Activated T-cell treated with anti-CD3 and anti-CD28 coated beads, Interleukin-2, amount 50 U/mL, for 48 hours (primary cell): Measurements from ENCODE around the gene PRKCA.
"Not testable (repeated sequence)": the region's sequence is repeated elsewhere in the genome, so short reads cannot be mapped to it uniquely, and the experiment has no call there.

ENCODE experiments used
- DNase-seq, 2 experiments: peaks; one replicate each; pipeline ENCODE4 v3.0.0-alpha.2; 2020

PRKCA gene

GRCh38 chr17:66290101-66290722, 12.2 kb upstream of the PRKCA start:
- DNase-seq = no peak

DNA sequence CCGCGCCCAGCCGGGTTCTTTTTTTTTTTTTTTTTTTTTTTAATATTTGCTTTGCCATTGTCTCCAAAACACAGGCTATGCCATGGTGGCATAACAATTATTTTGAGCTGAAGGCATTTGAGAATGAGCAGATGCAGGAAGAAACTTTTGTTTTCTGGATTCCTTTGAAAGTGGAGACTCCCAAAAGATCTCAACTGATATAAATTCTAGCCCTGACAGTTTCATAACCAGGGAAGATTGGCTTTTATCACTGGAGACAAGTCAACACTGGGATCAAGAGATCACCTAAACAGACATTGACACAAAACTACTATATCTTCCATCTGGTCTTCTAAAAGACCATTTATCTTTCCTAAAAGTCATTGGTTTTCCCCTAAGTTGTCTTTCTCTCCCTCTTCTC, 10.1 kb upstream of the PRKCA start:
- no peak for DNase-seq

DNA sequence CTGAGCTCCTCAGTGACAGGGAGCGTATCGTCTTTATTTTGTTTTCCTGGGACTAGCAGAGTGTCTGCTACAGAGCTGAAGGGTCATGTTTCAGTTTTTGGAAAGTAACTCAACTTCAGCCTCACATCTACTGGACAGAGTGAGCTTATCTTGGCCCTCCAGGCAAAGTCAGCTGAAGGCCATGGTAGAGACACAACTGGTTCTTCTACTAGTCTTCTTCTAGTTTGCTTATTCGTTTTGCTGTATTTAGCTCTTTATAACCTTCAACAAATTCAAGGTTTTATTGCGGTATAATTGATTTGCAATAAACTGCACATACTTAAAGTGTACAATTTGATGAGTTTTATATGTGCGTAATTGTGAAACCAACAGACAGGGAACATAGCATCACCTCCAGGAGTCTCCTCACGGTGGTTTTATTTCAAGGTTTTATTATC, 6.1 kb upstream of the PRKCA start:
- no peak for DNase-seq

DNA sequence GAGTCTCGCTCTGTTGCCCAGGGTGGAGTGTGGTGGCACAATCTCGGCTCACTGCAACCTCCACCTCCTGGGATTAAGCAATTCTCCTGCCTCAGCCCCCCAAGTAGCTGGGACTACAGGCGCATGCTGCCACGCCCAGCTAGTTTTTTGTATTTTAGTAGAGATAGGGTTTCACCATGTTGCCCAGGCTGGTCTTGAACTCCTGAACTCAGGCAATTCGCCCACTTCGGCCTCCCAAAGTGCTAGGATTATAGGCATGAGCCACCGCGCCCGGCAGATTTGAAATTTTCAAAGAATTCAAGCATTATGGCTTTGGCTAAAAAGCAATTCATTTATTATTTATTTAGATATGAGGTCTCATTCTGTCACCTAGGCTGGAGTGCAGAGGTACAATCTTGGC, 5.0 kb upstream of the PRKCA start:
- DNase-seq = not testable (repeated sequence)

DNA sequence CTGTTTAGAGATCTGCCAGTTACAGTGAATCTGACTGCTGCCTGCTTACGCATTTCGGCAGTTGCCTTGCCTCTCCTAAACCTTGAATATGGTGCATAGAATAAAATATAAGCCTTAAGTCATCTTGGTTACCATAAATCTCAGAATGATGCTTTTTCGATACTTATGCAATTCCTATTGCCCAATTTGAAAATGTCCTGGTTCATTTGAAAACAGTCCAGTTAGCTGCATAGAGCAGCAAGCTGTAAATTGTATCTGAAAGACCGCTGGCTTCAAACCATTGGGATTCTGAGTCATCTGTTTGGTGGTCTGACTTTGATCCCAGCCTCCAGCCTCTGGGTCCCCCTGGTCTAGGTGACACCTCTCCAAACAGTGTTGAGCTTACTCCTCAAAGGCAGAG, 2.7 kb upstream of the PRKCA start:
- DNase-seq = no peak

- DNase-seq = no peak
These were observed 1.5 kb upstream of the PRKCA start for GRCh38 chr17:66300956-66301355.

DNA sequence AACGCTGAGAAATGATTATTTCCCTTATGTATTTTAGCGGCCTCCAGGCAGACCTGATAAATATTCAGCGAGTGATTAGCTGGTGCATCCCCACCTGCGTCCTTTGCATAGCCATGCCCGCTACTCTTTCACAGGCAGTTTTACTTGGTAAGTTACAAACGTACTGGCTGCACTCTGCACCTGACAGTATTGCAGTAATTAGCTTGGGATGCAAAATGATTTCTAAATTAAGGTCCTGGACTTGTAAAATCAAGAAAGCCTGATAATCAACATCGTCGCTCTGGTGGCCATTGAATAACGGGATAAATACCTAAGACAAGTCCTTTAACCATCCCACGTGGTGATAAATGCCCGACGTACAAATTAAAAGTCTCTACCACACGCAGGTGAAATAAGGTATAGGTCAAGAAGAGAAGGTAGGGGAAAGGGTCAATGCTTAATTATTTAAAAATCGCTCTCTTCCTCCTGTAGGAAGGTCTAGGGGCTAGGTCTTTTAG, 998 bp upstream of the PRKCA start:
- no peak for DNase-seq

DNA sequence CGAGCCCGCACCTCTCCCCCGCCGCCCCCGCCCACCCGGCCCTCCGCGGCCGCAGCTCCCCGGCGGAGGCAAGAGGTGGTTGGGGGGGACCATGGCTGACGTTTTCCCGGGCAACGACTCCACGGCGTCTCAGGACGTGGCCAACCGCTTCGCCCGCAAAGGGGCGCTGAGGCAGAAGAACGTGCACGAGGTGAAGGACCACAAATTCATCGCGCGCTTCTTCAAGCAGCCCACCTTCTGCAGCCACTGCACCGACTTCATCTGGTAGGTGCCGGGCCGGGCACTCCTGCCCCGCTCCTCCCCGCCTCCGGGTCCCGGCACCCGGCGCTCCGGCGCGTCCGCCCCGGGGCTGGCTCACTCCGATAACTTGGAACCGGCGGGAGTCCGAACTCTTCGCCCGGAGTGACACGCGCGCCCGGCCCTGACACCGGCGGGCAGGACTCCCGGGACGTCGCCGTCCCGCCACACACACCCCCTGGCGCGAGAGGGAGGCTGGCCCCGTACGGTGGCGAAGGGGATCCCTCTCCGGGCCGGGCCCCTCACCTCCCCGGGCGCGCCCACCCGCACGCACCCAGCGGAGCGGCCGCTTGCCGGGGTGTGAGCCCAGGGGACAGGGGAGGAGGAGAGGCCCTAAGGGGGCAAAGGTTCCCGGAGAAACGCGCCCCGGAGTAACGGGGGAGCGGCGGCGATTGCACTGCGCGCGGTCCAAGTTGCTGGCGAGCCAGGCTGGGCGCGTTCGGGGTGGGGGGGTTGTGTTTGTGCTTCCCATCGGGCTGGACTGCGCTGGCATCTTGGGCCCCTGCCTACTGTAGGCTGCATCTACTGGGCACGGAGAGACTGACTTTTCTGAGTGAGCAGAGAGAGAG, 581 bp downstream of the PRKCA start:
- peak; percentile 66 to 72 for DNase-seq

GRCh38 chr17:66304304-66305174, 2.1 kb downstream of the PRKCA start:
- DNase-seq = peak; percentile 53 to 57

GRCh38 chr17:66306446-66306845, 4.0 kb downstream of the PRKCA start:
- DNase-seq = no peak

GRCh38 chr17:66307257-66307656, 4.8 kb downstream of the PRKCA start:
- DNase-seq = no peak

- DNase-seq = no peak
These were observed 6.4 kb downstream of the PRKCA start for GRCh38 chr17:66308856-66309255.

GRCh38 chr17:66309793-66310192, 7.4 kb downstream of the PRKCA start:
- no peak for DNase-seq

- DNase-seq = peak in 1 of 2 experiments; percentile 57
These were observed 8.2 kb downstream of the PRKCA start for GRCh38 chr17:66310528-66311148.

DNA sequence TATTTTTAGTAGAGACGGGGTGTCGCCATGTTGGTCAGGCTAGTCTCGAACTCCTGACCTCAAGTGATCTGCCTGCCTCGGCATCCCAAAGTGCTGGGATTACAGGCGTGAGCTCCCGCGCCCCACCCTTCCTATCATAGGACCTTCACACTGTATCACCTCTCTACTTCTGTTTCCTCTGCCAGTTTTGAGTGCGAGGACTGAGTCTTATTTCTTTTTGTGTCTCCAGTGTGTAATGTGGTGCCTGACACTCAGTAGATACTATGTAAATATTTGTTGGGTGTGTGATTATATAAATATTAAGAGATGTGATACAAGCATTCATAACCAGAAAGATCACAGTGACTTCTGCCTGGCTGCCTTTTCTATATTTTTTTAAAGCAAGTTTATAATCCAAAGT, 10.5 kb downstream of the PRKCA start:
- DNase-seq = no peak

GRCh38 chr17:66313325-66313724, 10.9 kb downstream of the PRKCA start:
- no peak for DNase-seq

DNA sequence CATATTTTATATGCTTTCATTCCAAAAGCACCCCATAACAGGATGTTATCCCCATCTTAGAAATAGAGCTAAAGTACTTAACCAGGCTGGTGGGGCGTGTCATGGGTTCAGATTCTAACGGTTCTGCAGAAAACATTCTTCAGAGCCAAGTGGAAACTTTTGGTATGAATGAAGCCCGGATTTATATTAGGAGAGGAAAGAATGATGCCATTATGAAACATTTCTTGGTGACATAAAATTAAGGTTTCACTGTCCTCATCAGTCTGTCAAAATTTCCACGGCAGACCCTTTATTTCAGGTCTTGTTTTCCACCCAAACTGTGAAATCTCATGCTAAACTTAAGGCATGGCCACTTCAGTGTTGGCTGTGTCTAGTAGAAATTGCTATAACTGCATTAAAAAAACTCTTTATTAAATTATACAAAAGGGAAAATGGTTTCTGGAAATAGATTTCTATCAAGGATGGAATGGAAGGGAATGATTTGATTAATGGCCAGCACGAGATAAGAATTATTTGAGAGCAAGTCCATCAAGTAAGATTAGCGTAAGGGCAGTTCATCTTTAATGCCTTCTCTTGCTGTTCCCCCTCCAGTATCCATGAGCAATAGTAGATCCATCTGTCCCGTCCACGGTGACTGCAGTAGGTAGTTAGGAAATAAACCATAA, 11.7 kb downstream of the PRKCA start:
- DNase-seq = peak in 1 of 2 experiments; percentile 50

- DNase-seq = no peak
These were observed 15.2 kb downstream of the PRKCA start for GRCh38 chr17:66317629-66318028.

DNA sequence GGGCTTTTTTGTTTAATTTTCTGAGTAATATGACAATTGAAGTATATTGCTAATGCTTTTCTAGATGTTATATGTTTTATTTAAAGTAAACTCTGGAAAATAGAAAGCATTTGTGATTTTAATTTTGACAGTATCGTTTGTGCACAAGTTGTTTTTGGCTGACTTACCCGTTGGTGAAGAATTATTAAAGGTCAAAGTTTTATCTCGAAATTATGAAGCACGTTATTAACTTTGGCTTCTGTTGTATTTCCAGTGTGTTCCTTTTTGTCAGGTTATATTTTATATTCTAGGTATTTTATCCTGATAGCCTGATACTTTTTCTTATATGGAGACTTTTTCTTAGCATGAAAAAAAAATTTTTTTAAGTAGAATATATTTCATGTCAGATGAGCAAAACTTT, 16.8 kb downstream of the PRKCA start:
- no peak for DNase-seq

- no peak for DNase-seq
These were observed 20.4 kb downstream of the PRKCA start for GRCh38 chr17:66322764-66323163.

GRCh38 chr17:66324381-66325004, 22.1 kb downstream of the PRKCA start:
- not testable (repeated sequence) for DNase-seq
